GM12864 (cell line): ENCODE data around the gene PARP1.

Source experiments
- DNase-seq: peaks from one replicate; pipeline ENCODE4 v3.0.0-alpha.2; 2011; ENCODE audit warnings: low read depth
- H3K4me3 ChIP-seq: 2 replicates; pipeline ENCODE4 v1.5.1; 2011; ENCODE audit warnings: mild to moderate bottlenecking, low read depth, low read length, control low read depth
- CTCF ChIP-seq: IDR thresholded peaks from 2 replicates; pipeline ENCODE4 v1.5.1; 2011; ENCODE audit warnings: low read depth, mild to moderate bottlenecking, moderate library complexity, low read length, control low read depth, inconsistent platforms; ENCODE audit errors: missing control alignments

PARP1 gene

DNA sequence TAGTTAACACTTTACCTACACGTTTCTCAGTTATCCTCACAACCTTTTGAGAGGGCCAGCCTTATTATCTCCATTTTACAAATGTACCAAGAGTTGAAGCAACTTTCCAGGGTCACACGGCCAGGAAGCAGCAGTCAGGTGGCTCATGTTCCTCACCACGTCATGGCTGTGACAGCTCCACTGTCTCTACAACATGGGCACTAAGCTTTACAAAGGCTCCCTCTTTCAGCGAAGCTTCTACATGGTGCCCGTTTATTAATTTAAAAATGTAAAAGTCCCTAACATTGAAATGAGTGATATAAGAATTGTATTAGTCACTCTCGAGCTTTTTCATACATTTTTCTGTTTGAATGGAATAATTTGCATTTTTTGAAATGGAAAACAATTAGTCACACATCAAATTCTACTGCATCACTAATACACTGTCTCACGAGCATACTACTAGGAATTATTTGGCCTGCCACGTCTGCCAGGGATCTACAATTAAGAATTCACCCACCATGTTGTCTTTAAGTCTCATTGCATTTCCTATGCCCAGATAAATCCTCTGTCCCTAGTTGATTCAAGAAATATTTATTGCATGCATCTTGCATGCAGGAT lies 70.5 kb downstream of the PARP1 start:
- no peak for TF ChIP-seq CTCF
- DNase-seq: no peak
- no peak overlapping the region for H3K4me3 ChIP-seq

DNA sequence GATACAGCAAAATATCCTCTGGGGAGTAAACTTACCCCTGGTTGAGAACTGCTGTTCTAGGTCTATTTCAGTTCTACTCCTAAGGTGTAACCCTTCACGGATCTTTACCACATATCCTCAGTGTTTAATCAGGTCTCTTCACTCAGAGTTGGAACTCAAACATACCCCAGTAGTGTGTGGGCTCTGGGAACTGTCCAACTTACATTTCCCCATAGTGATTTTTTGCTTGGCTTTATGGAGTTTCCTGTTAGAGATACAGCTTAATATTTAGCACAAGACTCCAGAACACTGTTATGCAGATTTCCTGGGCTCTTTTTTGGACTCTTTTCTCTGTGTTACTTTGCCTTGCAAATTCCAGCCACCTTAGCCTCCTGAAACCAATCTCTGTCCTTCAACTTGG lies 72.2 kb downstream of the PARP1 start:
- DNase-seq: no peak
- no peak overlapping the region for H3K4me3 ChIP-seq
- TF ChIP-seq CTCF: no peak

GRCh38 chr1:226332947-226333346 lies 74.9 kb downstream of the PARP1 start:
- no peak for TF ChIP-seq CTCF
- no peak for DNase-seq
- H3K4me3 ChIP-seq: no peak overlapping the region

DNA sequence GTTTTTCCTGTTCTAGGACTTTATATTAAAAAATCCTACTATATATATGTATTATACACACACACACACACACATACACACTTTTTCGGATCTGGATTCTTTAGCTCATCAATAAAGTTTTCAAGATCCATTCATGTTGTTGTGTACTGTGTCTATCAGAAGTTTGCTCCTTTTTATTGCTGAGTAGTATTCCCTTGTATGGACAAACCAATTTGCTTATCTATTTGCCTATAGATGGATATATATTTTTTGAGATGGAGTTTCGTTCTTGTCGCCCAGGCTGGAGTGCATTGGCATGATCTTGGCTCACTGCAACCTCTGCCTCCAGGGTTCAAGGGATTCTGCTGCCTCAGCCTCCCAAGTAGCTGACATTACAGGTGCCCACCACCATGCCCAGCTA lies 78.7 kb downstream of the PARP1 start:
- TF ChIP-seq CTCF: no peak
- no peak for DNase-seq
- no peak overlapping the region for H3K4me3 ChIP-seq

GRCh38 chr1:226327761-226328162 lies 80.1 kb downstream of the PARP1 start:
- no peak for TF ChIP-seq CTCF
- DNase-seq: no peak
- no peak overlapping the region for H3K4me3 ChIP-seq

- H3K4me3 ChIP-seq: no peak overlapping the region
- no peak for DNase-seq
- no peak for TF ChIP-seq CTCF
These were observed 82.7 kb downstream of the PARP1 start for GRCh38 chr1:226325178-226325577.

GRCh38 chr1:226324479-226324878 lies 83.4 kb downstream of the PARP1 start:
- DNase-seq: no peak
- H3K4me3 ChIP-seq: no peak overlapping the region
- TF ChIP-seq CTCF: no peak
